Transverse colon (tissue), 4 donors: Measurements from ENCODE around the gene TMC3.

Source experiments
- POLR2A ChIP-seq: fragments of 450-650 bp; IDR thresholded peaks from one replicate; pipeline ENCODE4 v1.6.1; 2016; ENCODE audit warnings: antibody characterized with exemption, mild to moderate bottlenecking, moderate library complexity
- POLR2AphosphoS5 ChIP-seq, 3 donors: sonication (generic); formaldehyde crosslinking; IDR thresholded peaks; one replicate each; pipeline ENCODE4 v1.6.1; 2016; ENCODE audit warnings: antibody characterized with exemption in 3 of 3
- TF ChIP-seq, protein P1 (sequence below), 5 experiments: fragments of 200-600 bp in 3 of 5; fragments of 450-650 bp in 2 of 5; sonication (generic) in 3 of 5; IDR thresholded peaks; 1 replicate in 2 of 5; 2 replicates in 3 of 5; pipeline ENCODE4 v1.5.1; 2016 to 2017; ENCODE audit warnings: antibody characterized with exemption in 5 of 5, inconsistent platforms in 3 of 5, mild to moderate bottlenecking in 2 of 5, moderate library complexity in 1 of 5

DNA sequence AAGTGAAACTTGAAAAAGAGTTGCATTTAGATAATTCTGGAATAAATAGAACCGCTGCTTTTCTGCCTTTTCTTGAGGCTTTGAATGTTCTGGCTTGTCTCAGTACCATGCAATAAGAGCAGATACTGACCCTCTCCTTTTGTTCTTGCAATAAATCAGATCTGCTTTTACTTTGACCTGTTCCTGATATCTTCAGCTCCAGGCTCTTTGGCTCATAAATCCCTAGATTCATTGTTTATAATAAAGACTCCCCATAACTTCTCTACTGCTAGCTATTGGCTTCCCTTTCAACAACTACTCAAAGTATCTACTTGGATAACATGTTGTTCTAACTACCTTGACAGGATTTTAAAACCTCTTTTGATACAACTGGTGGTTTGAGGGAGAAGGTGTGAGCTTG lies 47.4 kb upstream of the TMC3 start:
- TF ChIP-seq, protein P1, sequence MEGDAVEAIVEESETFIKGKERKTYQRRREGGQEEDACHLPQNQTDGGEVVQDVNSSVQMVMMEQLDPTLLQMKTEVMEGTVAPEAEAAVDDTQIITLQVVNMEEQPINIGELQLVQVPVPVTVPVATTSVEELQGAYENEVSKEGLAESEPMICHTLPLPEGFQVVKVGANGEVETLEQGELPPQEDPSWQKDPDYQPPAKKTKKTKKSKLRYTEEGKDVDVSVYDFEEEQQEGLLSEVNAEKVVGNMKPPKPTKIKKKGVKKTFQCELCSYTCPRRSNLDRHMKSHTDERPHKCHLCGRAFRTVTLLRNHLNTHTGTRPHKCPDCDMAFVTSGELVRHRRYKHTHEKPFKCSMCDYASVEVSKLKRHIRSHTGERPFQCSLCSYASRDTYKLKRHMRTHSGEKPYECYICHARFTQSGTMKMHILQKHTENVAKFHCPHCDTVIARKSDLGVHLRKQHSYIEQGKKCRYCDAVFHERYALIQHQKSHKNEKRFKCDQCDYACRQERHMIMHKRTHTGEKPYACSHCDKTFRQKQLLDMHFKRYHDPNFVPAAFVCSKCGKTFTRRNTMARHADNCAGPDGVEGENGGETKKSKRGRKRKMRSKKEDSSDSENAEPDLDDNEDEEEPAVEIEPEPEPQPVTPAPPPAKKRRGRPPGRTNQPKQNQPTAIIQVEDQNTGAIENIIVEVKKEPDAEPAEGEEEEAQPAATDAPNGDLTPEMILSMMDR (IDR thresholded peaks at IDR 0.05) = no peak
- TF ChIP-seq POLR2AphosphoS5 (IDR thresholded peaks at IDR 0.05) = no peak
- no peak for TF ChIP-seq POLR2A
